ENCODE results near the gene PGLYRP2. TPM values are rescaled to one million over a fixed set of nuclear protein-coding genes. Genes with fewer than 3 reads are reported as not detected.
A peak's percentile ranks its signal among the peaks of the same experiment; 100 is the strongest.

Gene PGLYRP2
- total RNA-seq, 6 experiments from 2014 or later: not detected

GRCh38 chr19:15455996-15456395 is 23.3 kb downstream of the PGLYRP2 start:
- H3K36me3 Mint-ChIP-seq (ENCODE audit: low read depth): no peaks in the 10 kb centered on the region
- no peaks in the 10 kb centered on the region for H3K4me1 Mint-ChIP-seq (ENCODE audit: low read depth)
- no peaks in the 10 kb centered on the region for H3K9me3 Mint-ChIP-seq
- DNase-seq: no peak
- no peak overlapping the region for H3K27ac Mint-ChIP-seq
- no peak for TF ChIP-seq CTCF (IDR thresholded peaks at IDR 0.05)
- peaks cover 18% of the 10 kb centered on the region for H3K27me3 Mint-ChIP-seq (ENCODE audit: insufficient read depth)
- H3K4me3 Mint-ChIP-seq: no peak overlapping the region

- Mint-ChIP-seq H3K9me3 (no peaks in the 10 kb centered on the region), H3K36me3 (ENCODE audit: low read depth) (no peaks in the 10 kb centered on the region), H3K4me3 (no peak overlapping the region), H3K4me1 (ENCODE audit: low read depth) (0 out of 2 replicates have a peak, but pooled peaks cover 4% of the 10 kb centered on the region), H3K27ac (no peak overlapping the region), H3K27me3 (ENCODE audit: insufficient read depth) (peaks cover 13% of the 10 kb centered on the region)
- DNase-seq: no peak
- TF ChIP-seq CTCF (IDR thresholded peaks at IDR 0.05): peak; percentile 60
Measured at GRCh38 chr19:15453906-15454860, 25.1 kb downstream of the PGLYRP2 start.

- peaks cover 13% of the 10 kb centered on the region for H3K27me3 Mint-ChIP-seq (ENCODE audit: insufficient read depth)
- no peaks in the 10 kb centered on the region for H3K36me3 Mint-ChIP-seq (ENCODE audit: low read depth)
- TF ChIP-seq CTCF (IDR thresholded peaks at IDR 0.05): peak; percentile 38; the same call in 1 of the 2 replicates
- no peak overlapping the region; the same call in 1 of the 2 replicates for H3K4me3 Mint-ChIP-seq
- 0 out of 2 replicates have a peak, but pooled peaks cover 4% of the 10 kb centered on the region for H3K4me1 Mint-ChIP-seq (ENCODE audit: low read depth)
- no peak overlapping the region for H3K27ac Mint-ChIP-seq
- no peaks in the 10 kb centered on the region for H3K9me3 Mint-ChIP-seq
- DNase-seq: no peak
Measured at GRCh38 chr19:15453091-15453578, 26.2 kb downstream of the PGLYRP2 start.

- Mint-ChIP-seq H3K27me3 (ENCODE audit: insufficient read depth) (peaks cover 11% of the 10 kb centered on the region), H3K4me3 (peak overlapping the region; percentile 28; the same call in 1 of the 2 replicates), H3K4me1 (ENCODE audit: low read depth) (0 out of 2 replicates have a peak, but pooled peaks cover 4% of the 10 kb centered on the region), H3K36me3 (ENCODE audit: low read depth) (no peaks in the 10 kb centered on the region), H3K9me3 (no peaks in the 10 kb centered on the region), H3K27ac (no peak overlapping the region)
- no peak for TF ChIP-seq CTCF (IDR thresholded peaks at IDR 0.05)
- no peak for DNase-seq
Measured at GRCh38 chr19:15452111-15453047, 26.9 kb downstream of the PGLYRP2 start.

- TF ChIP-seq CTCF (IDR thresholded peaks at IDR 0.05): no peak
- peak overlapping the region; percentile 61 for H3K4me3 Mint-ChIP-seq
- no peak for DNase-seq
- peak overlapping the region; percentile 60 for H3K27ac Mint-ChIP-seq
- peaks cover 7% of the 10 kb centered on the region; the same call in 1 of the 2 replicates for H3K27me3 Mint-ChIP-seq (ENCODE audit: insufficient read depth)
- no peaks in the 10 kb centered on the region for H3K9me3 Mint-ChIP-seq
- no peaks in the 10 kb centered on the region for H3K36me3 Mint-ChIP-seq (ENCODE audit: low read depth)
- H3K4me1 Mint-ChIP-seq (ENCODE audit: low read depth): 0 out of 2 replicates have a peak, but pooled peaks cover 4% of the 10 kb centered on the region
Measured at GRCh38 chr19:15450528-15450890, 28.8 kb downstream of the PGLYRP2 start.
